PC-9 (cell line): Measurements from ENCODE around the gene PADI1. TPM values are rescaled to one million over a fixed set of nuclear protein-coding genes. Genes with fewer than 3 reads are reported as not detected.

Source experiments
- BruUV-seq: library from RNA; stranded (reverse); fragments of 400-500 nt; replicated peaks from 2 replicates; lab custom pipeline; 2021; lab: Mats Ljungman, UMichigan
- CTCF ChIA-PET: fragments of 300-600 bp; sonication (Branson Sonifier 250); formaldehyde crosslinking; loops from one replicate; lab custom pipeline; 2022; ENCODE audit warnings: antibody characterized with exemption; lab: Charles Lee
- POLR2A ChIA-PET: fragments of 300-600 bp; sonication (Branson Sonifier 250); formaldehyde crosslinking; loops from one replicate; lab custom pipeline; 2022; ENCODE audit warnings: antibody characterized with exemption; ENCODE audit not compliant: unreplicated experiment; lab: Charles Lee
- DNase-seq, 2 experiments: peaks; one replicate each; pipeline versions ENCODE4 v3.0.0 to v3.0.0-alpha.2; 2015 to 2022; ENCODE audit warnings: mixed read lengths in 1 of 2
- H2AFZ ChIP-seq: fragments of 200-600 bp; sonication (generic); 2 replicates; pipeline ENCODE4 v1.8.1; 2017; ENCODE audit warnings: antibody characterized with exemption
- H3F3A ChIP-seq: fragments of 200-600 bp; sonication (generic); 2 replicates; pipeline ENCODE4 v1.8.1; 2017; ENCODE audit warnings: antibody characterized with exemption, mild to moderate bottlenecking, low read depth; ENCODE audit not compliant: insufficient read depth
- H3K27ac ChIP-seq: fragments of 200-600 bp; sonication (generic); 2 replicates; pipeline ENCODE4 v1.6.1; 2016; ENCODE audit warnings: mixed run types
- H3K27me3 ChIP-seq: fragments of 200-600 bp; sonication (generic); 2 replicates; pipeline ENCODE4 v1.6.1; 2016; ENCODE audit warnings: low read depth, mixed run types; ENCODE audit not compliant: insufficient read depth
- H3K36me3 ChIP-seq: fragments of 200-600 bp; sonication (generic); 2 replicates; pipeline ENCODE4 v1.6.1; 2016; ENCODE audit warnings: low read depth, mixed run types
- H3K4me1 ChIP-seq: fragments of 200-600 bp; sonication (generic); replicated peaks from 2 replicates; pipeline ENCODE4 v1.6.1; 2016; ENCODE audit warnings: mixed run types; ENCODE audit not compliant: insufficient read depth
- H3K4me2 ChIP-seq: fragments of 200-600 bp; sonication (generic); 2 replicates; pipeline ENCODE4 v1.6.1; 2017; ENCODE audit warnings: mixed run types
- H3K4me3 ChIP-seq: fragments of 200-600 bp; sonication (generic); 2 replicates; pipeline ENCODE4 v1.6.1; 2016; ENCODE audit warnings: mixed run types
- H3K79me2 ChIP-seq: fragments of 200-600 bp; sonication (generic); 2 replicates; pipeline ENCODE4 v1.6.1; 2017; ENCODE audit warnings: low read depth, mixed run types
- H3K9me2 ChIP-seq: fragments of 200-600 bp; sonication (generic); 2 replicates; pipeline ENCODE4 v1.8.1; 2017; ENCODE audit warnings: mild to moderate bottlenecking; ENCODE audit not compliant: insufficient read depth
- H3K9me3 ChIP-seq: fragments of 200-600 bp; sonication (generic); 2 replicates; pipeline ENCODE4 v1.8.1; 2016; ENCODE audit warnings: low read depth; ENCODE audit not compliant: insufficient read depth
- H4K20me1 ChIP-seq: fragments of 200-600 bp; sonication (generic); 2 replicates; pipeline ENCODE4 v1.8.1; 2017; ENCODE audit not compliant: insufficient read depth
- EZH2 ChIP-seq: fragments of 200-600 bp; sonication (generic); IDR thresholded peaks from 2 replicates; pipeline ENCODE4 v1.8.0; 2017; ENCODE audit warnings: antibody characterized with exemption, low read depth
- intact Hi-C: fragments of 100-400 bp; cut with micrococcal nuclease; formaldehyde crosslinking; loops from one replicate; pipeline ENCODE4 v1.10.0; 2022; ENCODE audit not compliant: unreplicated experiment
- total RNA-seq: library from RNA; stranded (reverse); gene quantifications from 2 replicates; pipeline ENCODE4 v1.2.3, GENCODE V29; 2021
- TF ChIP-seq, protein P1 (sequence below): fragments of 200-600 bp; sonication (generic); conservative IDR thresholded peaks from 2 replicates; pipeline ENCODE4 v1.6.1; 2017; ENCODE audit warnings: mixed run types, antibody characterized with exemption, mild to moderate bottlenecking, moderate library complexity

Gene PADI1
- total RNA-seq, 1 experiment from 2014 or later, result 28.3 TPM

DNA sequence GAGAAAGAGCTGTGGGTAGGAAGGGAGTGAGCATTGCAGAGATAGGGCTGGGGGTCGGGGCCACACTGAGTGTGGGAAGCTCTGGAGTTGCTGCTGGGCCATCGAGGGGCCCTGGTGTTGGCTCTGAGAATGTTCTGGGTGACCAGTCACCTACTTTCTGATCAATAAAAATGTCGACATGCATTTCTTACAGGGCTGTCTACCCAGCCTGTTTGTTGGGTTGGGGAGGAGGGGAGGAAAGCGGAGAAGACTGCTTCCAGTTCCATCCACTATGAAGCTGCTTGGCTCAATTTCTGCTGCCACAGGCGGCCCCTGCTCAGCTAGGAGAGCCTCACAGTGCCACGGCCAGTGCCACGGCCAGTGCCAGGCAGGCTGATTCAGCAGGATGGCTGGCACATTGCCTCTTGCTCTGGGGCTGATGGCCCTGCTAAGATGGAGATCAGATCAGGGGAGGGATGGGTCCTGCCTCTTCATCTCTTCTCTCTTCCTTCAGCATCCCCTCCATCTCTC is 40.9 kb downstream of the PADI1 start:
- no peaks in the 10 kb centered on the region for H3K9me3 ChIP-seq
- peaks cover 49% of the 10 kb centered on the region for H3K4me1 ChIP-seq
- TF ChIP-seq, protein P1, sequence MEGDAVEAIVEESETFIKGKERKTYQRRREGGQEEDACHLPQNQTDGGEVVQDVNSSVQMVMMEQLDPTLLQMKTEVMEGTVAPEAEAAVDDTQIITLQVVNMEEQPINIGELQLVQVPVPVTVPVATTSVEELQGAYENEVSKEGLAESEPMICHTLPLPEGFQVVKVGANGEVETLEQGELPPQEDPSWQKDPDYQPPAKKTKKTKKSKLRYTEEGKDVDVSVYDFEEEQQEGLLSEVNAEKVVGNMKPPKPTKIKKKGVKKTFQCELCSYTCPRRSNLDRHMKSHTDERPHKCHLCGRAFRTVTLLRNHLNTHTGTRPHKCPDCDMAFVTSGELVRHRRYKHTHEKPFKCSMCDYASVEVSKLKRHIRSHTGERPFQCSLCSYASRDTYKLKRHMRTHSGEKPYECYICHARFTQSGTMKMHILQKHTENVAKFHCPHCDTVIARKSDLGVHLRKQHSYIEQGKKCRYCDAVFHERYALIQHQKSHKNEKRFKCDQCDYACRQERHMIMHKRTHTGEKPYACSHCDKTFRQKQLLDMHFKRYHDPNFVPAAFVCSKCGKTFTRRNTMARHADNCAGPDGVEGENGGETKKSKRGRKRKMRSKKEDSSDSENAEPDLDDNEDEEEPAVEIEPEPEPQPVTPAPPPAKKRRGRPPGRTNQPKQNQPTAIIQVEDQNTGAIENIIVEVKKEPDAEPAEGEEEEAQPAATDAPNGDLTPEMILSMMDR, result no peak
- no peak for TF ChIP-seq EZH2
- intact Hi-C loops, result no loop called here
- BruUV-seq, result no TSS peak
- H2AFZ ChIP-seq, result no peak overlapping the region
- ChIA-PET POLR2A (no interaction called here), CTCF (interaction anchor here (0.6 kb wide), 1 partner anchor 253 kb away, joined by 5 read pairs; no protein-coding TSS in a partner anchor)
- H3K4me3 ChIP-seq, result no peak overlapping the region
- H3K27ac ChIP-seq, result peak overlapping the region; percentile 56
- H3K27me3 ChIP-seq, result no peaks in the 10 kb centered on the region
- H4K20me1 ChIP-seq, result no peaks in the 10 kb centered on the region
- peak overlapping the region; percentile 42 for H3K4me2 ChIP-seq
- no peaks in the 10 kb centered on the region for H3K9me2 ChIP-seq
- peak in 1 of 2 experiments; percentile 40 for DNase-seq
- peaks cover 28% of the 10 kb centered on the region for H3F3A ChIP-seq
- H3K36me3 ChIP-seq, result 0 out of 2 replicates have a peak, but pooled peaks cover 7% of the 10 kb centered on the region
- no peaks in the 10 kb centered on the region for H3K79me2 ChIP-seq

DNA sequence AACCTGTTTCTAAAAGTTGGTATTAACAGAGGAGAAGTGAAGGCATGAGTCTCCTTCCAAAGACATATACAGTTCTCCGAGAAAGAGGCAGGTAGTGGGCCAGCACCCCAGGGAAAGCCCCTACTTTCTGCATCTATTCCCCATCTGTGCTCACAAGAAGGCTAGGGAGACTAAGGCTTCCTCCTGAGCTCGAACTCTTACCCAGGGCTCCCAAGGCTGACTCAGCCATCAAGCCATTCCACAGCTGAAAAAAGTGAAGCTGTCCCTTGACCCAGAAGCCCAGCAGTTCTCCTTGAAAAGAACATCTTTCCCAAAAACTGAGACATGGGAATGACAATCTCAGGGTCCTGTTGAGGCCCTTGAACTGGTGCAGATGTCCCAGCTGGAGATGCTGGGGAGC is 42.0 kb downstream of the PADI1 start:
- Histone ChIP-seq H3K27ac (peak overlapping the region; percentile 52), H3K4me3 (no peak overlapping the region), H3K79me2 (no peaks in the 10 kb centered on the region), H4K20me1 (no peaks in the 10 kb centered on the region), H3K9me3 (no peaks in the 10 kb centered on the region), H3K9me2 (no peaks in the 10 kb centered on the region), H3K27me3 (no peaks in the 10 kb centered on the region), H3K4me2 (peak overlapping the region; percentile 30), H2AFZ (no peak overlapping the region), H3K4me1 (peaks cover 60% of the 10 kb centered on the region), H3K36me3 (0 out of 2 replicates have a peak, but pooled peaks cover 7% of the 10 kb centered on the region), H3F3A (peaks cover 39% of the 10 kb centered on the region)
- ChIA-PET POLR2A (no interaction called here), CTCF (interaction anchor here (1.2 kb wide), 1 partner anchor 27 kb away, joined by 3 read pairs; no protein-coding TSS in a partner anchor)
- BruUV-seq, result no TSS peak
- DNase-seq, result no peak
- TF ChIP-seq, protein P1, result no peak
- TF ChIP-seq EZH2, result no peak
- intact Hi-C loops, result no loop called here

DNA sequence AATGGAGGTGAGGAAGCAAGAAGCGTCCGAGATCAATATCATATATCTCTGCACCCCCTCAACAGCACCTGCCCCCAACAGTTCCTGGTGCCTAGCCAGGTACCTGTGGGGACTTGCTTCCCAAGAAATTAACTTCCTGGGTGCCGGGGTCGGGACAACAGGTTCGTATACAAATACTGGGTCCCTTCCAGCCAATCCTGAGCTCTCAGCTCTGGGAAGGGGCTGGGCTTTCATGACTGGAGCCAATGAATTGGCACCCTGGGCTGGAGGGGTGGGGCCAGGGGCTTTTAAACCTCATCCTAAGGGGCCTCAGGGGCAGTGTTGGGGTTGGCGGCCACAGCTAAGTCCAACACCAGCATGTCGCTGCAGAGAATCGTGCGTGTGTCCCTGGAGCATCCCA is 43.9 kb downstream of the PADI1 start, which contains the start of gene PADI3:
PADI3 (plus strand) TSS at position 318 of the 400 bp plus-strand sequence; CDS start at position 358, 40 bp downstream.
- BruUV-seq, result no TSS peak
- TF ChIP-seq EZH2, result no peak
- TF ChIP-seq, protein P1, result no peak
- Histone ChIP-seq H3K9me3 (no peaks in the 10 kb centered on the region), H3K4me3 (no peak within 1 kb of the TSS), H3K4me2 (peak within 1 kb of the TSS; percentile 56), H3K4me1 (peaks cover 67% of the 10 kb centered on the region), H3K9me2 (no peaks in the 10 kb centered on the region), H2AFZ (no peak within 1 kb of the TSS), H3K27ac (peak within 1 kb of the TSS; percentile 93), H3K79me2 (no peaks in the 10 kb centered on the region), H3K27me3 (no peaks in the 10 kb centered on the region), H4K20me1 (no peaks in the 10 kb centered on the region), H3F3A (peaks cover 39% of the 10 kb centered on the region), H3K36me3 (0 out of 2 replicates have a peak, but pooled peaks cover 1% of the 10 kb centered on the region)
- ChIA-PET POLR2A (no interaction called here), CTCF (no interaction called here)
- intact Hi-C loops, result no loop called here
- no peak for DNase-seq
